Vagina (tissue), 2 donors: ENCODE results near the gene SLC25A15.

ENCODE experiments used
- CTCF ChIP-seq, 3 experiments: fragments of 450-650 bp in 2 of 3; fragments of 200-600 bp in 1 of 3; sonication (generic) in 1 of 3; IDR thresholded peaks; one replicate each; pipeline ENCODE4 v1.5.1; 2017 to 2019; ENCODE audit warnings: antibody characterized with exemption in 3 of 3, mild to moderate bottlenecking in 2 of 3, moderate library complexity in 2 of 3
- POLR2A ChIP-seq, 2 donors: fragments of 450-650 bp; IDR thresholded peaks; one replicate each; pipeline ENCODE4 v1.6.1; 2017; ENCODE audit warnings: antibody characterized with exemption in 2 of 2, mild to moderate bottlenecking in 2 of 2, moderate library complexity in 2 of 2
- POLR2AphosphoS5 ChIP-seq, 2 donors: sonication (generic); formaldehyde crosslinking; IDR thresholded peaks; one replicate each; pipeline ENCODE4 v1.9.0; 2017; ENCODE audit warnings: antibody characterized with exemption in 2 of 2, mild to moderate bottlenecking in 2 of 2, low read depth in 1 of 2; ENCODE audit not compliant: insufficient read depth in 1 of 2

DNA sequence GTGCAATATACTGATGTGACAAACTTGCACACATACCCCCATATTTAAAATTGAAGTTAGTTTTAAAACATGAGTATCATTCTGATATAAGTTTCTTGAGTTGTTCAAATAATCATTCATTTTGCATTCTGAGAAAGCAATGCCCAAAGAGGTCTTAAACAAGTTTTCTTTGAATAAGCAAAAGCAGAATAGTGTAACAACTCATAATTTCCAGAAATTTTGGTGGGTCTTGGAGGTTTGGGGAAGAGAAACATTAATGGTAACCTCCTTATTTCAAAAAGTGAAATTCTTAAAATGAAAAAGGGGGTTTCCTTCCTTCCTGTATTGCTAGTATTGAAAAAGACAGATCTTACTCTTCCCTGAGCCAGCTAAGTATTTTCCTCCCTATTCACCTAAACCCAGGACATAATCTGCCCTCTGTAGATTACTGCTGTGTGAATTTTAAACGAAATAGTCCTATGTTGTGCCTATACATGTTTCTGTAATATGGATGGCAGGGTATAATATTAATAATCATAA is 30.4 kb downstream of the SLC25A15 start:
- no peak for TF ChIP-seq CTCF (IDR thresholded peaks at IDR 0.05)
- TF ChIP-seq POLR2AphosphoS5 (IDR thresholded peaks at IDR 0.05; ENCODE audit: insufficient read depth in 1 of 2, low read depth in 1 of 2) = no peak
- no peak for TF ChIP-seq POLR2A (IDR thresholded peaks at IDR 0.05)
